ENCODE measurements around the gene SLC7A10. TPM values are rescaled to one million over a fixed set of nuclear protein-coding genes. Genes with fewer than 3 reads are reported as not detected.

SLC7A10 gene
- total RNA-seq, 1 experiment from 2014 or later, result not detected

- no peaks in the 10 kb centered on the region for H3K4me1 Mint-ChIP-seq (ENCODE audit: low read depth, unreplicated experiment)
- intact Hi-C loops (cut with micrococcal nuclease; ENCODE audit: unreplicated experiment), result no loop called here
- no TSS peak for BruUV-seq (replicated peaks)
- CTCF ChIA-PET, result interaction anchor here (1.4 kb wide), 1 partner anchor 21 kb away, joined by 4 read pairs; no protein-coding TSS in a partner anchor
- no peak for DNase-seq
- H3K36me3 Mint-ChIP-seq (ENCODE audit: insufficient read depth, unreplicated experiment), result no peaks in the 10 kb centered on the region
- H3K4me3 Mint-ChIP-seq (ENCODE audit: low read depth, unreplicated experiment), result no peak overlapping the region
- TF ChIP-seq, protein P1, sequence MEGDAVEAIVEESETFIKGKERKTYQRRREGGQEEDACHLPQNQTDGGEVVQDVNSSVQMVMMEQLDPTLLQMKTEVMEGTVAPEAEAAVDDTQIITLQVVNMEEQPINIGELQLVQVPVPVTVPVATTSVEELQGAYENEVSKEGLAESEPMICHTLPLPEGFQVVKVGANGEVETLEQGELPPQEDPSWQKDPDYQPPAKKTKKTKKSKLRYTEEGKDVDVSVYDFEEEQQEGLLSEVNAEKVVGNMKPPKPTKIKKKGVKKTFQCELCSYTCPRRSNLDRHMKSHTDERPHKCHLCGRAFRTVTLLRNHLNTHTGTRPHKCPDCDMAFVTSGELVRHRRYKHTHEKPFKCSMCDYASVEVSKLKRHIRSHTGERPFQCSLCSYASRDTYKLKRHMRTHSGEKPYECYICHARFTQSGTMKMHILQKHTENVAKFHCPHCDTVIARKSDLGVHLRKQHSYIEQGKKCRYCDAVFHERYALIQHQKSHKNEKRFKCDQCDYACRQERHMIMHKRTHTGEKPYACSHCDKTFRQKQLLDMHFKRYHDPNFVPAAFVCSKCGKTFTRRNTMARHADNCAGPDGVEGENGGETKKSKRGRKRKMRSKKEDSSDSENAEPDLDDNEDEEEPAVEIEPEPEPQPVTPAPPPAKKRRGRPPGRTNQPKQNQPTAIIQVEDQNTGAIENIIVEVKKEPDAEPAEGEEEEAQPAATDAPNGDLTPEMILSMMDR (IDR thresholded peaks at IDR 0.05; ENCODE audit: unreplicated experiment), result no peak
- no peak overlapping the region for H3K27ac Mint-ChIP-seq (ENCODE audit: unreplicated experiment)
- peaks cover 12% of the 10 kb centered on the region for H3K27me3 Mint-ChIP-seq (ENCODE audit: unreplicated experiment)
- peaks cover 4% of the 10 kb centered on the region for H3K9me3 Mint-ChIP-seq (ENCODE audit: low read depth, unreplicated experiment)
Measured at GRCh38 chr19:33163481-33163880, 62.2 kb downstream of the SLC7A10 start.

- BruUV-seq (replicated peaks), result no TSS peak
- TF ChIP-seq, protein P1 (IDR thresholded peaks at IDR 0.05; ENCODE audit: unreplicated experiment), result no peak
- Mint-ChIP-seq H3K4me3 (ENCODE audit: low read depth, unreplicated experiment) (no peak overlapping the region), H3K27me3 (ENCODE audit: unreplicated experiment) (peaks cover 12% of the 10 kb centered on the region), H3K9me3 (ENCODE audit: low read depth, unreplicated experiment) (no peaks in the 10 kb centered on the region), H3K27ac (ENCODE audit: unreplicated experiment) (no peak overlapping the region), H3K36me3 (ENCODE audit: insufficient read depth, unreplicated experiment) (no peaks in the 10 kb centered on the region), H3K4me1 (ENCODE audit: low read depth, unreplicated experiment) (no peaks in the 10 kb centered on the region)
- no peak for DNase-seq
- intact Hi-C loops (cut with micrococcal nuclease; ENCODE audit: unreplicated experiment), result no loop called here
- CTCF ChIA-PET, result no interaction called here
Measured at GRCh38 chr19:33161201-33161600, 64.4 kb downstream of the SLC7A10 start.

DNA sequence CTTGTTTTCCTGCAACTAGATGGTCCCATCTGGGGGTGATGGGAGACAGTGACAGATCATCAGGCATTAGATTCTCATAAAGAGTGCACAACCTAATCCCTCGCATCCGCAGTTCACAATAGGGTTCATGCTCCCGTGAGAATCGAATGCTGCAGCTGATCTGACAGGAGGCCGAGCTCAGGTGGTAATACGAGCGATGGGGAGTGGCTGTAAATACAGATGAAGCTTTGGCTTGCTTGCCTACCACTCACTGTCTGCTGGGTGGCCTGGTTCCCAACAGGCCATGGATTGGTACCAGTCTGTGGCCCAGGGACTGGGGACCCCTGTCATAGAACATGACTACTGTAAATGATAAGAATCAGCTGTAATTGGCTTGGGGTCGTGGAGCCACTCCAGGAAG, 65.8 kb downstream of the SLC7A10 start:
- BruUV-seq (replicated peaks), result no TSS peak
- DNase-seq, result no peak
- Mint-ChIP-seq H3K9me3 (ENCODE audit: low read depth, unreplicated experiment) (no peaks in the 10 kb centered on the region), H3K27ac (ENCODE audit: unreplicated experiment) (no peak overlapping the region), H3K36me3 (ENCODE audit: insufficient read depth, unreplicated experiment) (no peaks in the 10 kb centered on the region), H3K4me3 (ENCODE audit: low read depth, unreplicated experiment) (no peak overlapping the region), H3K27me3 (ENCODE audit: unreplicated experiment) (peaks cover 13% of the 10 kb centered on the region), H3K4me1 (ENCODE audit: low read depth, unreplicated experiment) (no peaks in the 10 kb centered on the region)
- intact Hi-C loops (cut with micrococcal nuclease; ENCODE audit: unreplicated experiment), result no loop called here
- CTCF ChIA-PET, result interaction anchor here (2.1 kb wide), 1 partner anchor 16 kb away, joined by 7 read pairs; no protein-coding TSS in a partner anchor
- TF ChIP-seq, protein P1 (IDR thresholded peaks at IDR 0.05; ENCODE audit: unreplicated experiment), result no peak

DNA sequence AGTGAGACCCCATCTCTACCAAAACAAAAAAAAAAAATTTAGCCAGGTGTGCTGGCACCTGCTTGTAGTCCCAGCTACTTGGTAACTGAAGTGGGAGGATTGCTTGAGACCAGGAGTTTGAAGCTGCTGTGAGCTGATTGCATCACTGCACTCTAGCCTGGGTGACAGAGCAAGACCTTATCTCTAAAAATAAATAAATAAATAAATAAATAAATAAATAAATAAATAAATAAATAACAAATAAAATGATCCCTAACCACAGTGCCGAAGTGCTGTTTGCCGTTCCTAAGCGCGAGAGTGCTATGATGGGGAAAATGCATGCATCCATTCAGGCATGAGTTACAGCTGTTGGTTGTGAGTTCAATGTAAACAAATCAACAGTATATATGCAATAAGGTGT, 66.5 kb downstream of the SLC7A10 start:
- TF ChIP-seq, protein P1 (IDR thresholded peaks at IDR 0.05; ENCODE audit: unreplicated experiment), result no peak
- no peaks in the 10 kb centered on the region for H3K4me1 Mint-ChIP-seq (ENCODE audit: low read depth, unreplicated experiment)
- DNase-seq, result no peak
- intact Hi-C loops (cut with micrococcal nuclease; ENCODE audit: unreplicated experiment), result no loop called here
- H3K27me3 Mint-ChIP-seq (ENCODE audit: unreplicated experiment), result peaks cover 20% of the 10 kb centered on the region
- no TSS peak for BruUV-seq (replicated peaks)
- no peaks in the 10 kb centered on the region for H3K36me3 Mint-ChIP-seq (ENCODE audit: insufficient read depth, unreplicated experiment)
- no peak overlapping the region for H3K27ac Mint-ChIP-seq (ENCODE audit: unreplicated experiment)
- H3K4me3 Mint-ChIP-seq (ENCODE audit: low read depth, unreplicated experiment), result no peak overlapping the region
- H3K9me3 Mint-ChIP-seq (ENCODE audit: low read depth, unreplicated experiment), result no peaks in the 10 kb centered on the region
- CTCF ChIA-PET, result interaction anchor here (2.1 kb wide), 1 partner anchor 17 kb away, joined by 7 read pairs; no protein-coding TSS in a partner anchor

Other genes with a start within 250 kb of the SLC7A10 start
- 46.4 and 63.6 TPM in 2 replicates for gene RHPN2, start 161.0 kb downstream of the SLC7A10 start, total RNA-seq (2022)
- 16.3 and 17.0 TPM in 2 replicates for gene GPATCH1, start 144.7 kb downstream of the SLC7A10 start, total RNA-seq (2022)
- 1.1 TPM in 1 of 2 replicates, not detected in the other for gene WDR88, start 93.7 kb downstream of the SLC7A10 start, total RNA-seq (2022)
- gene LRP3, start 31.5 kb downstream of the SLC7A10 start, total RNA-seq (2022), result 0.59 and 1.5 TPM in 2 replicates
- gene CEBPA, start 76.7 kb upstream of the SLC7A10 start, total RNA-seq (2022), result 1.2 and 1.8 TPM in 2 replicates
- gene CEBPG, start 147.9 kb upstream of the SLC7A10 start, total RNA-seq (2022), result 38.3 and 39.5 TPM in 2 replicates

Data from Calu3 (cell line).